Measurements from ENCODE around the gene DYNLT2B. TPM values are rescaled to one million over a fixed set of nuclear protein-coding genes. Genes with fewer than 3 reads are reported as not detected.
A peak's percentile ranks its signal among the peaks of the same experiment; 100 is the strongest.

The DYNLT2B gene
- total RNA-seq, 2 experiments from 2014 or later, result 8.8 to 9.5 TPM

GRCh38 chr3:196298521-196298920 lies 19.5 kb downstream of the DYNLT2B start:
- intact Hi-C loops (cut with micrococcal nuclease), result no loop called here
- ChIA-PET CTCF (interaction anchor here (0.9 kb wide), 1 partner anchor 10 kb away, joined by 3 read pairs; no protein-coding TSS in a partner anchor), POLR2A (interaction anchor here (1.4 to 2.0 kb wide), 2 partner anchors 17 to 24 kb away, joined by 4 to 7 read pairs; no protein-coding TSS in a partner anchor)
- Mint-ChIP-seq H3K9me3 (no peaks in the 10 kb centered on the region), H3K36me3 (ENCODE audit: low read depth) (peaks cover 4% of the 10 kb centered on the region), H3K27ac (no peak overlapping the region), H3K4me3 (no peak overlapping the region), H3K4me1 (ENCODE audit: low read depth) (no peaks in the 10 kb centered on the region), H3K27me3 (no peaks in the 10 kb centered on the region)
- DNase-seq (no peak), ATAC-seq (no peak)
- TF ChIP-seq CTCF (IDR thresholded peaks at IDR 0.05), result no peak

- CTCF ChIA-PET, result interaction anchor here (1.1 kb wide), 1 partner anchor 10 kb away, joined by 3 read pairs; no protein-coding TSS in a partner anchor
- no peak for TF ChIP-seq CTCF (IDR thresholded peaks at IDR 0.05)
Measured at GRCh38 chr3:196292286-196292923, 25.6 kb downstream of the DYNLT2B start.

GRCh38 chr3:196288141-196288460 lies 29.9 kb downstream of the DYNLT2B start:
- no peak for TF ChIP-seq CTCF (IDR thresholded peaks at IDR 0.05)
- Mint-ChIP-seq H3K9me3 (no peaks in the 10 kb centered on the region), H3K4me1 (ENCODE audit: low read depth) (peaks cover 32% of the 10 kb centered on the region), H3K27me3 (no peaks in the 10 kb centered on the region), H3K4me3 (peak overlapping the region; percentile 94), H3K36me3 (ENCODE audit: low read depth) (peaks cover 5% of the 10 kb centered on the region), H3K27ac (peak overlapping the region; percentile 95)
- intact Hi-C loops (cut with micrococcal nuclease), result no loop called here
- DNase-seq, result no peak
- ChIA-PET CTCF (interaction anchor here (1.1 kb wide), 1 partner anchor 33 kb away, joined by 3 read pairs; no protein-coding TSS in a partner anchor), POLR2A (interaction anchor here (1.0 to 1.1 kb wide), 2 partner anchors 22 to 30 kb away, joined by 3 to 4 read pairs; partner anchors contain the start of gene DYNLT2B)
- ATAC-seq, result no peak

More at GRCh38 chr3:196292286-196292923, 25.6 kb downstream of the DYNLT2B start:
- H3K4me3 Mint-ChIP-seq, result no peak overlapping the region
- POLR2A ChIA-PET, result no interaction called here
- intact Hi-C loops (cut with micrococcal nuclease), result no loop called here
- H3K9me3 Mint-ChIP-seq, result no peaks in the 10 kb centered on the region
- H3K27ac Mint-ChIP-seq, result no peak overlapping the region
- no peaks in the 10 kb centered on the region for H3K27me3 Mint-ChIP-seq
- peaks cover 8% of the 10 kb centered on the region for H3K4me1 Mint-ChIP-seq (ENCODE audit: low read depth)
- DNase-seq, result no peak
- peaks cover 3% of the 10 kb centered on the region for H3K36me3 Mint-ChIP-seq (ENCODE audit: low read depth)
- no peak for ATAC-seq

GRCh38 chr3:196287440-196288140 lies 30.4 kb downstream of the DYNLT2B start, which contains the start of gene PCYT1A:
Gene PCYT1A (minus strand): TSS chr3:196287726. CDS start chr3:196270531, 17,195 bp downstream.
- ATAC-seq, result peak; percentile 89
- DNase-seq, result peak; percentile 82
- no peaks in the 10 kb centered on the region for H3K27me3 Mint-ChIP-seq
- intact Hi-C loops (cut with micrococcal nuclease), result no loop called here
- TF ChIP-seq CTCF (IDR thresholded peaks at IDR 0.05), result no peak
- H3K4me3 Mint-ChIP-seq, result peak within 1 kb of the TSS; percentile 94
- POLR2A ChIA-PET, result interaction anchor here (1.0 kb wide), 1 partner anchor 31 kb away, joined by 4 read pairs; the partner anchor contains the start of gene DYNLT2B
- peak within 1 kb of the TSS; percentile 95 for H3K27ac Mint-ChIP-seq
- no peaks in the 10 kb centered on the region for H3K9me3 Mint-ChIP-seq
- CTCF ChIA-PET, result interaction anchor here (1.1 kb wide), 1 partner anchor 33 kb away, joined by 3 read pairs; no protein-coding TSS in a partner anchor
- H3K4me1 Mint-ChIP-seq (ENCODE audit: low read depth), result peaks cover 32% of the 10 kb centered on the region
- peaks cover 5% of the 10 kb centered on the region for H3K36me3 Mint-ChIP-seq (ENCODE audit: low read depth)

GRCh38 chr3:196287090-196287439 lies 31.0 kb downstream of the DYNLT2B start:
- Mint-ChIP-seq H3K4me1 (ENCODE audit: low read depth) (peaks cover 35% of the 10 kb centered on the region), H3K9me3 (no peaks in the 10 kb centered on the region), H3K4me3 (peak overlapping the region; percentile 94), H3K36me3 (ENCODE audit: low read depth) (peaks cover 7% of the 10 kb centered on the region), H3K27ac (peak overlapping the region; percentile 95), H3K27me3 (no peaks in the 10 kb centered on the region)
- peak; percentile 55 for DNase-seq
- CTCF ChIA-PET, result no interaction called here
- TF ChIP-seq CTCF (IDR thresholded peaks at IDR 0.05), result no peak
- intact Hi-C loops (cut with micrococcal nuclease), result no loop called here
- POLR2A ChIA-PET, result interaction anchor here (1.0 kb wide), 1 partner anchor 31 kb away, joined by 4 read pairs; the partner anchor contains the start of gene DYNLT2B
- ATAC-seq, result peak; percentile 60

Data from activated CD8-positive, alpha-beta T cell treated with anti-CD3 and anti-CD28 coated beads for 36 hours (primary cell).